DOHH2 (cell line): ENCODE results near the gene SMIM10L2A.

ENCODE experiments used
- CTCF ChIP-seq: fragments of 200-600 bp; sonication (generic); IDR thresholded peaks from one replicate; pipeline ENCODE4 v1.5.1; 2014; ENCODE audit warnings: antibody characterized with exemption, mild to moderate bottlenecking, low read depth, low read length; ENCODE audit not compliant: poor library complexity, severe bottlenecking
- EZH2phosphoT487 ChIP-seq: fragments of 200-600 bp; sonication (generic); IDR thresholded peaks from 2 replicates; pipeline ENCODE4 v1.6.1; 2017; ENCODE audit warnings: borderline replicate concordance, mild to moderate bottlenecking, antibody characterized with exemption, low read length, moderate library complexity, mixed read lengths

- no peak for TF ChIP-seq CTCF
- TF ChIP-seq EZH2phosphoT487, result no peak
These were observed 7.7 kb downstream of the SMIM10L2A start for GRCh38 chrX:135429429-135429828.
